A549 (cell line): Measurements from ENCODE around the gene TMEM116.

Experiments used
- ESRRA ChIP-seq: fragments of 150-350 bp; IDR thresholded peaks from 2 replicates; pipeline ENCODE4 v1.6.1; 2014; ENCODE audit warnings: mild to moderate bottlenecking, low read length, borderline replicate concordance
- HEYL ChIP-seq: fragments of 250-450 bp; sonication (Bioruptor Pico); IDR thresholded peaks from 2 replicates; pipeline ENCODE4 v1.8.0; 2021; ENCODE audit warnings: mild to moderate bottlenecking, moderate library complexity
- KDM5A ChIP-seq: fragments of 200-600 bp; sonication (generic); IDR thresholded peaks from 2 replicates; pipeline ENCODE4 v1.6.1; 2016; ENCODE audit warnings: antibody characterized with exemption, mild to moderate bottlenecking
- MAZ ChIP-seq: fragments of 150-350 bp; IDR thresholded peaks from 2 replicates; pipeline ENCODE4 v1.6.1; 2014; ENCODE audit warnings: antibody characterized with exemption, low read depth, low read length, borderline replicate concordance
- NFE2L2 ChIP-seq: fragments of 150-350 bp; conservative IDR thresholded peaks from 2 replicates; pipeline ENCODE4 v1.6.1; 2014; ENCODE audit warnings: low read length
- SREBF2 ChIP-seq: fragments of 450-650 bp; IDR thresholded peaks from 2 replicates; pipeline ENCODE4 v1.6.1; 2014; ENCODE audit warnings: mild to moderate bottlenecking, moderate library complexity
- TF ChIP-seq, protein P1 (sequence below): fragments of >200 bp; sonication (Bioruptor Twin); formaldehyde crosslinking; IDR thresholded peaks from 3 replicates; pipeline ENCODE4 v1.5.1; 2016
- TF ChIP-seq, protein P2 (sequence below): fragments of 150-350 bp; IDR thresholded peaks from 2 replicates; pipeline ENCODE4 v1.6.1; 2014; ENCODE audit warnings: low read depth, mild to moderate bottlenecking, low read length
- TF ChIP-seq, protein P3 (sequence below): fragments of 450-650 bp; IDR thresholded peaks from 2 replicates; pipeline ENCODE4 v1.6.1; 2014; ENCODE audit warnings: antibody characterized with exemption

DNA sequence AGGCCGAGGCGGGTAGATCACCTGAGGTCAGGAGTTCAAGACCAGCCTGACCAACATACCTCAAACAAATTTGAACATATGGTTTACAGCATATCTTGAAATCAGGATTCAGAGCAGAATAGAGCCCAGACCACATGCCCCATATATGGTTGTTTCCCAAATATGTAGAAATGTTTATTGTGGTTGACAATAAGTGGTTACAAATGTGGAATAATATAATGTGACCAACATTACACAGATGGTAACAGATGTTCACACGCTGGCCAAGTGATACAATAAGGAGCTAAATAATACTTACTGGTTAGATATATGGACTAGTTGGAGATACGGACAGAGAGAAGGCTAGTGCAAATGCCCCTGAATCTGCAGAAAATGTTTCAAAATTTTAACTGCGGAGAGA lies 85.6 kb downstream of the TMEM116 start:
- no peak for TF ChIP-seq MAZ
- TF ChIP-seq, protein P1, sequence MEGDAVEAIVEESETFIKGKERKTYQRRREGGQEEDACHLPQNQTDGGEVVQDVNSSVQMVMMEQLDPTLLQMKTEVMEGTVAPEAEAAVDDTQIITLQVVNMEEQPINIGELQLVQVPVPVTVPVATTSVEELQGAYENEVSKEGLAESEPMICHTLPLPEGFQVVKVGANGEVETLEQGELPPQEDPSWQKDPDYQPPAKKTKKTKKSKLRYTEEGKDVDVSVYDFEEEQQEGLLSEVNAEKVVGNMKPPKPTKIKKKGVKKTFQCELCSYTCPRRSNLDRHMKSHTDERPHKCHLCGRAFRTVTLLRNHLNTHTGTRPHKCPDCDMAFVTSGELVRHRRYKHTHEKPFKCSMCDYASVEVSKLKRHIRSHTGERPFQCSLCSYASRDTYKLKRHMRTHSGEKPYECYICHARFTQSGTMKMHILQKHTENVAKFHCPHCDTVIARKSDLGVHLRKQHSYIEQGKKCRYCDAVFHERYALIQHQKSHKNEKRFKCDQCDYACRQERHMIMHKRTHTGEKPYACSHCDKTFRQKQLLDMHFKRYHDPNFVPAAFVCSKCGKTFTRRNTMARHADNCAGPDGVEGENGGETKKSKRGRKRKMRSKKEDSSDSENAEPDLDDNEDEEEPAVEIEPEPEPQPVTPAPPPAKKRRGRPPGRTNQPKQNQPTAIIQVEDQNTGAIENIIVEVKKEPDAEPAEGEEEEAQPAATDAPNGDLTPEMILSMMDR = no peak
- no peak for TF ChIP-seq NFE2L2
- TF ChIP-seq, protein P2, sequence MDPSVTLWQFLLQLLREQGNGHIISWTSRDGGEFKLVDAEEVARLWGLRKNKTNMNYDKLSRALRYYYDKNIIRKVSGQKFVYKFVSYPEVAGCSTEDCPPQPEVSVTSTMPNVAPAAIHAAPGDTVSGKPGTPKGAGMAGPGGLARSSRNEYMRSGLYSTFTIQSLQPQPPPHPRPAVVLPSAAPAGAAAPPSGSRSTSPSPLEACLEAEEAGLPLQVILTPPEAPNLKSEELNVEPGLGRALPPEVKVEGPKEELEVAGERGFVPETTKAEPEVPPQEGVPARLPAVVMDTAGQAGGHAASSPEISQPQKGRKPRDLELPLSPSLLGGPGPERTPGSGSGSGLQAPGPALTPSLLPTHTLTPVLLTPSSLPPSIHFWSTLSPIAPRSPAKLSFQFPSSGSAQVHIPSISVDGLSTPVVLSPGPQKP = no peak
- TF ChIP-seq HEYL (CRISPR knock-in tag) = no peak
- no peak for TF ChIP-seq ESRRA
- TF ChIP-seq KDM5A = no peak
- TF ChIP-seq SREBF2 = no peak
- TF ChIP-seq, protein P3, sequence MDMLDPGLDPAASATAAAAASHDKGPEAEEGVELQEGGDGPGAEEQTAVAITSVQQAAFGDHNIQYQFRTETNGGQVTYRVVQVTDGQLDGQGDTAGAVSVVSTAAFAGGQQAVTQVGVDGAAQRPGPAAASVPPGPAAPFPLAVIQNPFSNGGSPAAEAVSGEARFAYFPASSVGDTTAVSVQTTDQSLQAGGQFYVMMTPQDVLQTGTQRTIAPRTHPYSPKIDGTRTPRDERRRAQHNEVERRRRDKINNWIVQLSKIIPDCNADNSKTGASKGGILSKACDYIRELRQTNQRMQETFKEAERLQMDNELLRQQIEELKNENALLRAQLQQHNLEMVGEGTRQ = no peak
